Caco-2 (cell line): ENCODE results near the gene COL9A3. TPM values are rescaled to one million over a fixed set of nuclear protein-coding genes. Genes with fewer than 3 reads are reported as not detected.

ENCODE experiments used
- BruUV-seq: library from RNA; stranded (reverse); fragments of 400-500 nt; replicated peaks from 2 replicates; lab custom pipeline; 2021; lab: Mats Ljungman, UMichigan
- CTCF ChIA-PET: fragments of 300-600 bp; sonication (Branson Sonifier 250); formaldehyde crosslinking; loops from one replicate; lab custom pipeline; 2022; ENCODE audit warnings: antibody characterized with exemption; lab: Charles Lee
- POLR2A ChIA-PET: fragments of 300-600 bp; sonication (Branson Sonifier 250); formaldehyde crosslinking; loops from one replicate; lab custom pipeline; 2022; ENCODE audit warnings: antibody characterized with exemption; lab: Charles Lee
- DNase-seq, 2 experiments: peaks; one replicate each; pipeline versions ENCODE4 v3.0.0 to v3.0.0-alpha.2; 2020 to 2022
- H3K27me3 ChIP-seq: replicated peaks from 2 replicates; pipeline ENCODE4 v1.6.0; 2011; ENCODE audit warnings: low read length; ENCODE audit not compliant: control insufficient read depth, insufficient read depth
- H3K36me3 ChIP-seq: 2 replicates; pipeline ENCODE4 v1.5.1; 2011; ENCODE audit warnings: low read length; ENCODE audit not compliant: control insufficient read depth, insufficient read depth
- H3K4me1 ChIP-seq: fragments of 250-450 bp; sonication (Bioruptor Pico); 2 replicates; pipeline ENCODE4 v1.5.1; 2020; ENCODE audit warnings: mild to moderate bottlenecking
- H3K4me3 ChIP-seq: 2 replicates; pipeline ENCODE4 v1.5.1; 2011; ENCODE audit warnings: low read depth, mild to moderate bottlenecking, control low read depth, low read length
- H3K9me3 ChIP-seq: fragments of 250-450 bp; sonication (Bioruptor Pico); 2 replicates; pipeline ENCODE4 v1.5.1; 2020; ENCODE audit warnings: mild to moderate bottlenecking, moderate library complexity
- H3K27ac Mint-ChIP-seq: one replicate; pipeline ENCODE4 v1.8.0; 2022; ENCODE audit warnings: mixed read lengths; ENCODE audit not compliant: unreplicated experiment
- H3K27me3 Mint-ChIP-seq: one replicate; pipeline ENCODE4 v1.8.0; 2022; ENCODE audit warnings: mixed read lengths; ENCODE audit not compliant: insufficient read depth, unreplicated experiment
- H3K36me3 Mint-ChIP-seq: one replicate; pipeline ENCODE4 v1.8.0; 2022; ENCODE audit warnings: mild to moderate bottlenecking, mixed read lengths; ENCODE audit not compliant: insufficient read depth, unreplicated experiment
- H3K4me1 Mint-ChIP-seq: one replicate; pipeline ENCODE4 v1.8.0; 2022; ENCODE audit warnings: low read depth, mixed read lengths; ENCODE audit not compliant: unreplicated experiment
- H3K4me3 Mint-ChIP-seq: one replicate; pipeline ENCODE4 v1.8.0; 2022; ENCODE audit warnings: mild to moderate bottlenecking, moderate library complexity, mixed read lengths; ENCODE audit not compliant: unreplicated experiment
- H3K9me3 Mint-ChIP-seq: one replicate; pipeline ENCODE4 v1.8.0; 2022; ENCODE audit warnings: mixed read lengths; ENCODE audit not compliant: unreplicated experiment
- CTCF ChIP-seq, 2 experiments: fragments of 200-600 bp in 1 of 2; IDR thresholded peaks; 1 replicate in 1 of 2; 2 replicates in 1 of 2; pipeline versions ENCODE4 v1.5.1 to v1.8.0; 2011 to 2022; ENCODE audit warnings: antibody characterized with exemption in 1 of 2, control low read depth in 1 of 2, inconsistent platforms in 1 of 2, low read depth in 1 of 2, low read length in 1 of 2, mild to moderate bottlenecking in 1 of 2, moderate library complexity in 1 of 2; ENCODE audit not compliant: insufficient read depth in 1 of 2, severe bottlenecking in 1 of 2, unreplicated experiment in 1 of 2
- intact Hi-C: fragments of 100-400 bp; cut with micrococcal nuclease; formaldehyde crosslinking; loops from one replicate; pipeline ENCODE4 v1.10.0; 2022; ENCODE audit not compliant: unreplicated experiment
- total RNA-seq: library from RNA; stranded (reverse); gene quantifications from 2 replicates; pipeline ENCODE4 v1.2.3, GENCODE V29; 2022

Gene COL9A3
- total RNA-seq, 1 experiment from 2014 or later, result 6.4 TPM

DNA sequence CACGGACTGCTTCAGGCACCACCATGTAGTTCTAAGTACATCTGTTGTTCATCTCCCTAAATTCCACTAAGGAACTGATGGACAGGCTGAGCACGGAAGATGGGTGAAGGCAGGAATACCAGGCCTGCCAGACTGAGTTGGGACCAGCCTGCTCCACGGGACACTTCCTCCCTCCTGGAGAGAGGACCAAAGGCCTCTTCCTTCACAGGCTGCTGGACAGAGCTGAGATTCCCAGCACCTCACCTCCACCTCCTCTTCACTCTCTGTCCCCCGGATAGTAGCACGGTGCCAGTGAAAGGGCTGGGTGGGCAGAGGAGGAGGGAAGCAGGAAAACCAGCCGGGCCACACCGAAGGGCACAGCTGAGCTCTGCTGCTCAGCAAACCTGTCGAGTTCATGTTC, 67.7 kb downstream of the COL9A3 start:
- no TSS peak for BruUV-seq
- H3K4me3 ChIP-seq, result no peak overlapping the region
- intact Hi-C loops, result no loop called here
- no peak for TF ChIP-seq CTCF (IDR thresholded peaks at IDR 0.05; ENCODE audit: insufficient read depth in 1 of 2, low read depth in 1 of 2, low read length in 1 of 2, severe bottlenecking in 1 of 2, unreplicated experiment in 1 of 2)
- Mint-ChIP-seq H3K27me3 (no peaks in the 10 kb centered on the region), H3K27ac (no peak overlapping the region), H3K36me3 (peaks cover 72% of the 10 kb centered on the region), H3K4me1 (no peaks in the 10 kb centered on the region), H3K4me3 (no peak overlapping the region), H3K9me3 (no peaks in the 10 kb centered on the region)
- no peaks in the 10 kb centered on the region for H3K4me1 ChIP-seq
- H3K9me3 ChIP-seq, result no peaks in the 10 kb centered on the region
- 0 out of 2 replicates have a peak, but pooled peaks cover 6% of the 10 kb centered on the region for H3K36me3 ChIP-seq
- DNase-seq, result no peak
- H3K27me3 ChIP-seq, result no peaks in the 10 kb centered on the region
- ChIA-PET POLR2A (no interaction called here), CTCF (interaction anchor here (0.6 to 0.9 kb wide), 2 partner anchors 10 to 13 kb away, joined by 3 read pairs; no protein-coding TSS in a partner anchor)

DNA sequence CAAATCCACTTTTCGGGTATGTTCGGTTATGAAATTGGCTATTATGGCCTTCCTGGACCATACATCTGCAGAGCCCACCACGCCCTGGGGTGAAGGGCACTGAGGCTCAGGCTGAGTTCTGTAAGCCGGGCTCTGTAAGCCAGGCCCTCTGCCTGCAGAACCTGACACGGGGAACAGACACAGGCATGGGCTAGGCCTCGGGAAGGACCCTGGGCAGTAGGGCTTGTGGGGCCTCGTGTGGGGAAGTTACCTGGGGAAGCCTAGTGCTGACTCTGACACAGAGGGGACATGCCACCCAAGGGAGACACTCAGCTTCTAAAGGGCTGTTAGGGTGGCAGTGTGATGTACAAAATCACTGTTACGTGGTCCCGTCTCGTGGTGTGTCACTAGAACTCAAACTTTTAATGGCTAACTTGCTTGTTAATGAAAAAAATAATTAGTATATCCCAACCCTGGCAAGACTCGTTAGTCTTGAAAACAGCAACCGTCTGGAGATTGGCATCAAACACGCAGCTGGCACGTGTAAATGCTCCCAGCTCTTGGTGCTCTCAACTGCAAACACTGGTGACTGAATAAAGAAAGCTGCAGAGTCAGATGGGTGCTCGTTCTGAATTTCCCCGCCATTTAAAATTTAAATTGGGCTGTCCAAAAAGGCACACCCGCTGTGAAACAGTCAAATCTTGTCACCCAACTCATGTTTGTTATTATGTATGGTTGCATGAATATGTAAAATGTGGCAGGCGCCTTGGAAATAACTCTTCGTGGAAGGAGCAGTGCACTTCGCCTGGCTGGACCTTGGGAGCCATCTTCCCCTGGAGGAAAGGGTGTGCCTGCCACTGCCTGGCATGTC, 68.4 kb downstream of the COL9A3 start:
- Histone ChIP-seq H3K9me3 (no peaks in the 10 kb centered on the region), H3K4me1 (no peaks in the 10 kb centered on the region), H3K4me3 (no peak overlapping the region), H3K36me3 (peaks cover 11% of the 10 kb centered on the region), H3K27me3 (no peaks in the 10 kb centered on the region)
- ChIA-PET CTCF (interaction anchor here (0.6 to 0.9 kb wide), 2 partner anchors 9 to 14 kb away, joined by 3 read pairs; no protein-coding TSS in a partner anchor), POLR2A (no interaction called here)
- Mint-ChIP-seq H3K9me3 (no peaks in the 10 kb centered on the region), H3K27me3 (no peaks in the 10 kb centered on the region), H3K4me3 (no peak overlapping the region), H3K36me3 (peaks cover 76% of the 10 kb centered on the region), H3K4me1 (no peaks in the 10 kb centered on the region), H3K27ac (no peak overlapping the region)
- TF ChIP-seq CTCF (IDR thresholded peaks at IDR 0.05; ENCODE audit: insufficient read depth in 1 of 2, low read depth in 1 of 2, low read length in 1 of 2, severe bottlenecking in 1 of 2, unreplicated experiment in 1 of 2), result no peak
- intact Hi-C loops, result no loop called here
- BruUV-seq, result no TSS peak
- DNase-seq, result no peak

DNA sequence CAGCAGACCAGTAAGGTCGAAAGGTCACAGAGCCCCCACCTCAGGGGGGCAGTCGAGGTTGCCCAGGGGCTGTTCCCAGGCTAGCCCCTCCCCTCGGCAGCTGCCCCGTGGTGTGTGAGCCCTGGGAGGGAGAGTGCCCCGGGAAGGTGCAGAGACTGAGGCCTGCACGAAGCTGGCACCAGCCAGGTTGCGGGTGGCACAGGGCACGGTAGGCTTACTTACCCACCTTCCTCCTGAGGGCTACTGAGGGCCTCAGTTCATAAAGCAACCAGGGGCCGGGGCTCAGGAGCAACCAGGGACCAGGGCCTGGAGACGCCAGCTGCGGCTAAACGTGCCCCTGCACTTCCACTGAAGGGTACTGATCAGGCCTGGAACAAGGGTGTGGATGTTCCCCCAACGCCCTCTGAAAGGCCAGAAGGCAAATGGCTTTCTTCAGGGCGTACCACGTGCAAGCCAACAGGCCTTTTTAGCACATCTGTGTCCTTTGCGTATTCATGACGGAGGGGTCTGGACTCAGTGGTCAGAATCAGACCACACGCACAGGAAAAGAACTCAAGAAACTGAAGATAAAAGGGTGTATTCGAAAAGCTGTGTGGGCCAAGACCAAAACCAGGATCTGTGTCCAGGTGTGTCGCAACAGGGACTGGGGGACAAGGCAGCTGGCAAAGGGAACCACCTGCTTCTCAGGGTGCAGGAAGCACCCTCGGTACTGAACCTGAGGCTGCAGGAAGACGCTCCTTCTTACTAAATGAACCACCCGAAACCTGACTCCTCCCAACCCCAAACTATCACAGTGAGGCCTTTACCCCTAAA, 69.3 kb downstream of the COL9A3 start:
- no peak for DNase-seq
- H3K36me3 Mint-ChIP-seq, result peaks cover 84% of the 10 kb centered on the region
- no peak overlapping the region for H3K27ac Mint-ChIP-seq
- no peaks in the 10 kb centered on the region for H3K9me3 Mint-ChIP-seq
- no TSS peak for BruUV-seq
- Histone ChIP-seq H3K36me3 (peaks cover 11% of the 10 kb centered on the region), H3K4me1 (no peaks in the 10 kb centered on the region), H3K27me3 (no peaks in the 10 kb centered on the region), H3K9me3 (no peaks in the 10 kb centered on the region), H3K4me3 (no peak overlapping the region)
- H3K27me3 Mint-ChIP-seq, result no peaks in the 10 kb centered on the region
- CTCF ChIA-PET, result no interaction called here
- H3K4me1 Mint-ChIP-seq, result no peaks in the 10 kb centered on the region
- no peak overlapping the region for H3K4me3 Mint-ChIP-seq
- intact Hi-C loops, result no loop called here
- TF ChIP-seq CTCF (IDR thresholded peaks at IDR 0.05; ENCODE audit: insufficient read depth in 1 of 2, low read depth in 1 of 2, low read length in 1 of 2, severe bottlenecking in 1 of 2, unreplicated experiment in 1 of 2), result no peak
- POLR2A ChIA-PET, result no interaction called here
